GM12891 (cell line): ENCODE results near the gene BLZF1.
A peak's percentile ranks its signal among the peaks of the same experiment; 100 is the strongest.

Experiments used
- DNase-seq: peaks from one replicate; pipeline ENCODE4 v3.0.0; 2011; ENCODE audit warnings: low spot score; ENCODE audit not compliant: insufficient read length
- FAIRE-seq: peaks from 2 replicates; lab custom pipeline; 2011; peaks lifted over from hg19 to GRCh38; lab: Jason Lieb, UNC
- PAX5 ChIP-seq: IDR thresholded peaks from 2 replicates; pipeline ENCODE4 v1.6.1; 2011; ENCODE audit warnings: low read length, moderate library complexity, mild to moderate bottlenecking; ENCODE audit not compliant: insufficient read depth, severe bottlenecking
- POLR2A ChIP-seq: IDR thresholded peaks from 2 replicates; pipeline ENCODE4 v1.6.1; 2011; ENCODE audit warnings: low read depth, low read length, control low read depth
- POLR2AphosphoS5 ChIP-seq: IDR thresholded peaks from 2 replicates; pipeline ENCODE4 v1.6.1; 2011; ENCODE audit warnings: low read depth, low read length, control low read depth
- POU2F2 ChIP-seq: IDR thresholded peaks from 2 replicates; pipeline ENCODE4 v1.6.1; 2011; ENCODE audit warnings: low read depth, mild to moderate bottlenecking, control low read depth, low read length, moderate library complexity
- SPI1 ChIP-seq: IDR thresholded peaks from 2 replicates; pipeline ENCODE4 v1.6.1; 2011; ENCODE audit warnings: low read depth, low read length, control low read depth
- TAF1 ChIP-seq: IDR thresholded peaks from 2 replicates; pipeline ENCODE4 v1.6.1; 2011; ENCODE audit warnings: low read depth, low read length, control low read depth

The BLZF1 gene

GRCh38 chr1:169348383-169349036 lies 19.5 kb upstream of the BLZF1 start:
- FAIRE-seq (peak; percentile 74), DNase-seq (no peak)
- no peak for TF ChIP-seq SPI1
- no peak for TF ChIP-seq PAX5
- no peak for TF ChIP-seq TAF1
- no peak for TF ChIP-seq POLR2A
- TF ChIP-seq POLR2AphosphoS5, result no peak
- no peak for TF ChIP-seq POU2F2

GRCh38 chr1:169360415-169360814 lies 7.6 kb upstream of the BLZF1 start:
- no peak for FAIRE-seq
- no peak for TF ChIP-seq SPI1
- no peak for TF ChIP-seq POU2F2
- DNase-seq, result no peak

- FAIRE-seq (no peak), DNase-seq (no peak)
- TF ChIP-seq POU2F2, result no peak
- no peak for TF ChIP-seq POLR2A
- no peak for TF ChIP-seq POLR2AphosphoS5
These were observed 6.7 kb upstream of the BLZF1 start for GRCh38 chr1:169361281-169361680.

GRCh38 chr1:169363046-169363730 lies 4.8 kb upstream of the BLZF1 start:
- FAIRE-seq (peak; percentile 94), DNase-seq (no peak)

GRCh38 chr1:169364948-169365347 lies 3.0 kb upstream of the BLZF1 start:
- FAIRE-seq (no peak), DNase-seq (no peak)

More at GRCh38 chr1:169363046-169363730, 4.8 kb upstream of the BLZF1 start:
- peak; percentile 76 for TF ChIP-seq POU2F2
- no peak for TF ChIP-seq POLR2AphosphoS5
- TF ChIP-seq PAX5, result no peak
- TF ChIP-seq SPI1, result no peak
- no peak for TF ChIP-seq POLR2A

GRCh38 chr1:169367096-169367685 lies 804 bp upstream of the BLZF1 start:
- FAIRE-seq, result no peak
- no peak for DNase-seq
- TF ChIP-seq PAX5, result no peak
- no peak for TF ChIP-seq POLR2AphosphoS5
- TF ChIP-seq POLR2A, result no peak
- TF ChIP-seq POU2F2, result no peak
- no peak for TF ChIP-seq TAF1
- no peak for TF ChIP-seq SPI1

More at GRCh38 chr1:169364948-169365347, 3.0 kb upstream of the BLZF1 start:
- TF ChIP-seq SPI1 (no peak), TAF1 (no peak), POLR2AphosphoS5 (no peak), POLR2A (no peak)

- TF ChIP-seq PAX5 (no peak), POU2F2 (no peak), TAF1 (no peak), SPI1 (no peak), POLR2AphosphoS5 (no peak), POLR2A (no peak)
- no peak for FAIRE-seq
- DNase-seq, result no peak
These were observed 393 bp downstream of the BLZF1 start for GRCh38 chr1:169368406-169368769.

GRCh38 chr1:169371404-169371803 lies 3.4 kb downstream of the BLZF1 start:
- no peak for TF ChIP-seq POLR2A
- TF ChIP-seq TAF1, result no peak
- no peak for TF ChIP-seq POLR2AphosphoS5
- TF ChIP-seq POU2F2, result no peak
- no peak for TF ChIP-seq PAX5
- TF ChIP-seq SPI1, result no peak
- no peak for DNase-seq
- FAIRE-seq, result peak; percentile 82

- no peak for DNase-seq
- TF ChIP-seq POLR2AphosphoS5 (no peak), TAF1 (no peak), POU2F2 (no peak), PAX5 (no peak), POLR2A (no peak), SPI1 (no peak)
- FAIRE-seq, result no peak
These were observed 13.2 kb downstream of the BLZF1 start for GRCh38 chr1:169381162-169381561.

- DNase-seq, result no peak
- TF ChIP-seq SPI1 (no peak), POLR2A (no peak), TAF1 (no peak), POU2F2 (no peak), PAX5 (no peak), POLR2AphosphoS5 (no peak)
- no peak for FAIRE-seq
These were observed 15.5 kb downstream of the BLZF1 start for GRCh38 chr1:169383449-169383848.
